IPS DF 4.7 (cell line): ENCODE measurements around the gene NMUR2.

Source experiments
- DNase-seq: peaks from one replicate; pipeline ENCODE4 v3.0.0-alpha.2; 2013; ENCODE audit warnings: low spot score; ENCODE audit errors: extremely low read depth

The NMUR2 gene

DNA sequence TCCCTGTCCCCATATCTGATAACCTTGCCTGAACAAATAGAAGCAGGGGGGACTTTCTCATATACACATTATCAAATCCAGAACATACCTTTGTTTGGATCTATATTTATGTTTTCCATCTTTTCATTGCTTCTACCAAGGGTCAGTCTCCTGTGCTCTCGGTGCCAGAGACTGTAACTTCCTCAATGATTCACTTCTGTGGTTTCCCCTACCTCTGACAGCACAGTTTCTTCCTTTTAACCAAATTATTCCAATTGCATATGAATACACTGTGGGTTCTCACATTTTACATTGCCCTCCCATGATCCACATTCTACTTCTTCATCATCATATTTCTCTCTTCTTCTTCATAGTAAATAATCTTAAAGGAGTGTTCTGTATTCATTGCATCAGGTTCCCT is 32.2 kb downstream of the NMUR2 start:
- no peak for DNase-seq

DNA sequence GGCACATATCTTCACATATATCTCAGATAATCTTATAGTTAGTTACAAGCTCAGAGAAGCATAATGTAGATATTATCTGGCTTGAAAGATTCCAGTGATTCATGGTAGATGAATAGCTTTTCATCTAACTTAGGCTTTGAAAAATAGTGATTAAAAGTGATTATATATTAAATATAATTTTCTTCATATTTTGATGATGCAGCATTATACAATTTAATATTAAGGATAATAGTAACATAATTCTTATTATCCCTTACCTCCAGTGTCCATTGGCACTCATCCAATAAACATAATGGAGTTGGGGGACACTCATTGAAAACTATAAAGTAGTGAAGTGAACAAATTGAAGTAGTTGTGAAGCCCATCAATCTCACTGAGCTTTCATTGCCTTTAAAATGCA is 35.8 kb downstream of the NMUR2 start:
- no peak for DNase-seq

DNA sequence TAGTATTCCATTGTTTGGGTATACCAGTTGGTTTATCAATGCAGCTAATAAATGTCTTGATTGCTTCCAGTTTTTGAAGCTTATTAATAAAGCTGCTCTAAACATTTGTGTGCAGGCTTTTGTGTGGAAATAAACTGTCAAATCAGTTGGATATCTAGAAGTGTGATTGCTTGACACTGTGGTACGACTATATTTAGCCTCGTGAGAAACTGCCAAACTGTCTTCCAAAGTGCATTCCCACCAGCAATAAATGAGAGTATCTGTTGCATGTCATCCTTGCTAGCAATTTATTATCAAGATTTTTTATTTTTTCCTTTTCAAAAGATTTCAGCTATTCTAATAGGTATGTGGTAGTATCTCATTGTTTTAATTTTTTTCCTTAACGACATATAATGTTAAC is 37.5 kb downstream of the NMUR2 start:
- no peak for DNase-seq

DNA sequence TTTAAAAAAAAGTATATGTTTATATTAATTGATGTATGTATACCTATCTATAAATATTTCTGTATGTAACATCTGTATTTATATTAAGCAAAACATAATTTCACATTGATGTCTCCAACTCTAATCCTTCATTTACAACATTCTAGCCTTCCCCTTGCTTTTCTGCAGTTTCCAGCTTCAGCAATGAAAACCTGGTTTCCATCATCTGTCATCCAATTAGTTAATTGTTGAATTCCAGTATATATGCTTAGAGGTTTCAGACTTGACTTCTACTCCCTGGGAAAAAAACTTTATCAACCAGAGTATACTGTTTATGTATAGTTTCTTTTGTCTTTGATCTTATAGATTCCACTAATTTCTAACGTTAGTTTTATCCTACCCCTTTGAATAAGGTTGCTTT is 38.4 kb downstream of the NMUR2 start:
- DNase-seq, result no peak

DNA sequence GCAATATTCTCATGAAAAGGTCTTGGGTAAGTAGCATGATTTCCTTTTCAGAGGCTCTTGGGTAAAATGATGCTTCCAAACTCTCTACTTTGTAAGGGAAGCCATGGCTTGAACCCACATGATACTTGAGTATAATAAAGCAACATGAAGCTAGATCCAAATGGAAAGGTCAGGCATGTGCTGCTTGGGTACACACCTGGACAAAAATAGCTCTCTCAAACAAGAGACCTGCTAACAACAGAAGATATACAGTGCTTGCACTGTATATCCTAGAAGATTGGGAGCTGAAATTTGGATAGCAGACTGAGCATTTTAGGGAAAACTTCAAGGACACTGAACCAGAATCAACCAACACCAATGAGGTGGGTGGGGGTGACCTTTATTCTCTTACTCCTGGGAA is 40.2 kb downstream of the NMUR2 start:
- DNase-seq, result no peak

DNA sequence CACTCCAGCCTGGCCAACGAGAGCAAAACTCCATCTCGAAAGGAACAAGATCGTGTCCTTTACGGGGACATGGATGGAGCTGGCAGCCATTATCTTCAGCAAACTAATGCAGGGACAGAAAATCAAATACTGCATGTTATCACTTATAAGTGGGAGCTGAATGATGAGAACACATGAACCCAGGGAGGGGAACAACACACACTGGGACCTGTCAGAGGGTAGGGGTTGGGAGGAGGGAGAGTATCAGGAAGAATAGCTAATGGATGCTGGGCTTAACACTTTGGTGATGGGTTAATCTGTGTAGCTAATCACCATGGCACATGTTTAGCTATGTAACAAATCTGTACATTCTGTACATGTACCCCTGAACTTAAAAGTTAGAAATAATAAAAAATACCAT is 40.9 kb downstream of the NMUR2 start:
- no peak for DNase-seq

DNA sequence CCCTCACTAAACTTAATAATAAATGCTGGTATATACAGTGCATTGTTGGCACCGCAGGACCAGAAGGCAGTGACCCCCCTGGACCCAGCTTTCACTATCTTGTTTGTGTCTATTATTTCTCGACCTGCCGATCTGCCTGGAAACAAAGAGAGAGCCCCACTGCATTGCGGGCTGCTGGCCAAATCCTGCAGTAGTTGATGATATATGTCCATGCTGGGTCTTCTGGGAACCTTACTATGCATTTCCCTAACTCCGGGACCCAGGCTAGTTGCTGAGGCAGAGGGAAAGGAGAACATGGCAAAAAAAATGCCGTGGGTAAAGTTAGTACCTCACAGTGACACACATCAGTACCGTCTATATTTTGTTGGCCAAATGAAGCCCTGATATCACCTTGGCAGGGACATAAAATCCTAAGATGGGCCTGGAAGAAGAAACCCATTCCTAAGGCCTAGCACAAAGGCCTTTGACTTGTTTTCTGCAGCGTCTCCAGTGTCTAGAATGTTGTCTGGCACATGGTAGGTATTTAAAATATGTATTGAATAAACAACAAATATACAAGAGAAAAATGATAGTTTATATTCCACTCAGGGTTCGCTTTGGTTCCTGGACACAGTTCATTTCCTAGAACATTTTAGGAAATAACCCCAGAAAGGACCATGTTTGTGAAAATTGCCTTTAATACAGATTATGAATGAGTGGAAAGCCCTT is 46.1 kb downstream of the NMUR2 start:
- DNase-seq, result no peak

DNA sequence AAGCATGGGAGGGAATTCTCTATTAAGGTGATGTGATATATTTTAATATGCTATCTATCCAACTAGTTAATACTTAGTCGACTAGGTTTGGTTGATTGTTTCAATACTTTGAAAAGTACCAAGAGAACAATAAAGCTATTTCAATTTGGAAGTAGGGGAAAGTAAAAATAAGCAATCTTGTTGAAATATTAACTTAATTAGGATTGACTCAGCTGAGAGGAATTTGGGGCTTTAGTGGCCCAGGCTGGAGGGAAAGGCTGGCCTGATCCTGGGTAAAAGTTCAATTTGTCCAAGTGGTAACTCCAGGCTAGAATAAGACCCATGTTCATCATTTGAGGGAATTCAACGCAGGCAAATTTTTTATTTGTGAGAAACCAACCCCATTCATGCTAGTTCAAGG is 48.6 kb downstream of the NMUR2 start:
- DNase-seq, result no peak

DNA sequence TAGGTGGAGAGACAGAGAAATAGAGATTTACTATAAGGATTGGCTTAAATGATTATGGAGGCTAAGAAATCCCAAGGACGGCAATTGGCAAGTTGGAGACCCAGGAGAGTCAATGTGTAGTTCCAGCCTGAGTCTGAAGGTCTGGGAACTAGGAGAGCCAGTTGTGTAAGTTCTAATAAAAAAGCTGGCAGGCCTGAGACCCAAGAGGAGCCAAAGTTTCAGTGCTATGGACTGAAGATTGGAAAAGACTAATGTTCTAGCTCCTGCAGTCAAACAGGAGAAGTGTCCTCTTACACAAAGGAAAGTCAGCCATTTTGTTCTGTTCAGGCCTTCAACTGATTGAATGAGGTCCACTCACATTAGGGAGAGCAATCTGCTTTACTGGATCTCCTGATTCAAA is 50.0 kb downstream of the NMUR2 start:
- no peak for DNase-seq

DNA sequence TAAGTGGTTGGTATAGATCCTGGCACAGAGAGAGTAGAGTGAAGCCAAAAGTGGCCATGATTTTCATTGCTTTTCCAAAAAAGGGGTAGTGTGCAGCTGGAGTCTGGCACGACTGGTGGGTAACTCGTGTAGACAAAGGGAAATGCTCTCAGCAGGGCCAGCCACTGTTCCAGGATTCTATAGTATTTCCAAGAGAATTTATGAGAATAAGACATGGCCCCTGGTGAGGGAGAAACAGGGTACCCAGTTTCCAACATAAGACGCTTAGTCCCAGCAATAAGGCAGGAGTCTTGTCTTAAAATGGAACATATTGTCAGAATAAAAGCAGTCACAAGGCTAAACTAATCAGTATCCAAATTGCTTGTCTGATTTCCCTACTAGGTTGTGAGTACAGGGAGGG is 52.1 kb downstream of the NMUR2 start:
- DNase-seq, result no peak

DNA sequence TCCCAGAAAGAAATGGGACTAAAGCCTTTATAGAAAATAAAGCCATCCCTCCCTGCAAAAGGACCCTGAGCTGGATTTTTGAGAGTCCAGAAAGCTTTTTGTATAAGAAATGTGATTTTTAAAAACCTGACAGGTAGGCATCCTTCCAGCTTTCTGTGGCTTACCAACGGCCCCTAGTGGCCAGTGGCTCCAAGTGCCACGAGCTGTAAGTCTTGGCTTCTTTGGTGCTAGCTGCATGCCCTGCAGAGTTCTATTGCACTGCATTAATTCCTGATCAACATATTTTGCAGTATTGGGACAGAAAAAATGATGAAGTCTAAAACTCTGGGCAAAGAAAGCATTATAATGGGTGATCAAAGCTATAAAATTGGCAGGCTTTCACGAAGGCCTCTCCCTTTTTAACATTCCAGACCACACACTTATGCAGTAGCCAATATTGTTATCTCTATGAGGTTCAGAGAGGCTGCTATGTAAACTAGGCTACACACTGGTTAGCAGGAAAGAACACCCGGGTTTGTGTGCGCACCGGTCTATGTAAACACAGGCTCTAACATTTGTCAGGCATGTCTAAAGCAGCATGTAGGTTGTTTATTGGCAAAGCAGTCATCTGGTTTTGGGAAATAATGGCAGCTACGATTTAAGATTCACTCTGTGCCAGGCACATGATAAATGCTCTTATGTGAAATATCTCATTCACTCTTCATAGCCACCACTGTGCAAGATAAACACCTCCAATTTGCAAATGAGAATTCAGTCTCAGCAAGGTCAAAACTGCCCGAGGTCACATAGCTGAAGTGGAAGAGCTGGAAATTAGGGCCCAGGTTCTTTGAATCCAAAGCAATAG is 55.2 kb downstream of the NMUR2 start:
- peak; percentile 11 for DNase-seq
